NCI-H2227 treated with DMSO at 0.1 percent for 48 hours (cell line): Measurements from ENCODE around the gene CHP1.
"Not testable (repeated sequence)": the region's sequence is repeated elsewhere in the genome, so short reads cannot be mapped to it uniquely, and the experiment has no call there.

Experiments
- DNase-seq: peaks from one replicate; lab custom pipeline; 2025; lab: John Stamatoyannopoulos, UW

Gene CHP1

DNA sequence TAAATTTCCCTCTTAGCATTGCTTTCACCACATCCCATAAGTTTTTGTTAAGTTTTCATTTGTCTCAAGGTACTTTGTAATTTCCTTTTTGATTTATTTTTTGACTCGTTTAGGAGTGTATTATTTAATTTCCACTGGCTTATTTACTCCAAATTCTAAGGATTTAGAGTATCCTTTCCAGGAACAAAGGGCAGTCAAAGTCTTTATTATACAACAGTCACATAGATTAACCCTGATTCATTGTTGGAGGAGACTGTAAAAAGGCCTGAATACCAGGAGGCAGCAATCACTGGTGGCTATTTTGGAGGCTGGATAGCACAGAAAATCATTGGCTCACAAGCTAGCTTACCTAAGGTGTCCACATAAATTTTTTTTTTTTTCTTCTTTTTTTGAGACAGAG lies 61.5 kb downstream of the CHP1 start:
- no peak for DNase-seq

GRCh38 chr15:41301139-41301538 lies 70.1 kb downstream of the CHP1 start:
- not testable (repeated sequence) for DNase-seq

DNA sequence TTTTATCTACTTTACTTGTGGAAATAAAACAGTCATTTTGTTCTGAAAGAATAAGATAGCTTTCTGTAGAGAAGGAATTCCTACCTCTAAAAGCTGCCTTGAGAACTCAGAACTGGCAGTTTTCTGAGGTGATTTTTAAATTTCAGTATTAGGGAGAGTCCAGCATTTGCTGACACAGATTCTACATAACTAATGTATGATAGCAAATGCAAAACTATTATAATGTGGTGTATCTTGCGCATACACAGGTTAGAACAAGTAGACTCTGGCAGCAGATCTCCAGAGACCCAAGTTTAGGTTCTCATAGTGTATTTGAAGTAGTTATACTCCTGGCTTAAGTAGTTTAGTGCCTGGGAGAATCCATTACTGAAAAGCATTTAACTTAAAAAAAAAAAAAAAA lies 70.5 kb downstream of the CHP1 start:
- no peak for DNase-seq

DNA sequence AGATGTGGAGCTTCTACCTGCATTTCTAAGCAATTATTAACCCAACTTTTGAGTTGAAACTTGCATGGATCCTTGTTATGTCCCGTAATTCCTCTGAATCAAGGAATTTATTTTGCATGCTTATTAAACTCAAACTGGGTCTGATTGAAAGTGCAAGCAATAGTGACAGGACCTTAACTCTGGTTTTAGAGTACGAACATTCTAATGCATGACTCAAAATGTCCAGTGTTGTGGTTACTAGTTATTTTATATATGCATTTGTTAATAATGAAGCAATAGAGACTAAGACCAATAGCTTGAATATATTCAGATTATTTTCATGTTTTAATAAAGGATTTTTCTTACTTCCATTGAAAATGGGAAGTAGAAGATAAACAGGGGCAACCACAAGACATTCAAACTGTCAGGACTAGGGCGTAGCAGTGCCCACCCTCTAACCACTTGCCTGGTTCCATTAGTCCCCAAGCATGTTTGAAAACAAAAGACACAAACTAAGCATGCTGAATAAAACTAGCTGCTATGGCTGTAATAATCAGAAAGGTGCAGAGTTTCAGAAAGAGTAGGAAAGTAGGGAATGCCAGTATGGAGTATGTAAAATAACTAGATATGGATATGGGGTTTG lies 73.2 kb downstream of the CHP1 start:
- no peak for DNase-seq

- no peak for DNase-seq
Observed at GRCh38 chr15:41307679-41308078, 76.6 kb downstream of the CHP1 start.

DNA sequence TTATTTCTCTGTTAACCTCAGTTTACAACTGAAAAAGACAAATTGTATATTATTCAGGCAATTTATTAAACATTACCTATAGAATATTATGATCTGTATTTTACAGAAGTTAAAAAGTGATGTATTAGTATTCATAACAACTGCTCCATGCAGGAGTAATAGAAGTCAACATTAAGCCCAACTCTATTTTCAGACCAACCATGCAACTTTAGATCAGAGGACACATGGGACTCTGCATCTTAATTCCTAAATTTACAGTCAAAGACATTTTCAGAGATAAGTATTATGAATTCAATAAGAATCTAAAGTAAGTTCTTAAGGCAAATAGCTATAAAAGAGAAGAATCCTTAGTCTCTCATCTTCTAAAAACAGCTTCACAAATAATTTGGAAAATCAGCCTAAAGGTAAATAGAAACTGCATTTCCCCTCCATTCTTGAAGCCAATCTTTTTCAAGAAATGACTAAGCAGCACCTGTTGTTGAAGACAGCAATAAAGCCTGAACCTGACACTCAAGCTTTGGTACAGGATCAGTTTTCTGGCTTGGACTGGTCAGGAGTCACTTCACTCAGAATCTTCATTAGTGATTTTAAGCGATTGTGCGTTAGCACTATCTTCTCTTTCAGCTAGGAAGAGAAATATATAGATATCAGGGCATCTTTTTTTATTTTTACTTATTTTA lies 78.3 kb downstream of the CHP1 start:
- DNase-seq: no peak

- not testable (repeated sequence) for DNase-seq
Observed at GRCh38 chr15:41320805-41321330, 89.8 kb downstream of the CHP1 start.

DNA sequence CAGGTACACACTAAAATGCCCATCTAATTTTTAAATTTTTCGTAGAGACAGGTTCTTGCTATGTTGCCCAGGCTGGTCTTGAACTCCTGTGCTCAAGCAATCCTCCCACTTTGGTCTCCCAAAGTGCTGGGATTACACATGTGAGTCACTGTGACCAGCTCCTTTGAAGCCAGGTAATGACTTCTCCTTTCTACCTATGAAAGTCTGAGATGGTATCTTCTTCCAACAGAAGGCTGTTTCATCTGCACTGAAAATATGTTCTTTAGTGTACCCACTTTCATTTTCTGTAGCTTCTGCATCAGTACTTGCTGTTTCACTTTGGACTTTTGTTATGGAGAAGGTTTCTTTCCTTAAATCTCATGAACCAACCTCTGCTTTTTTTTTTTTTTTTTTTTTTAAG lies 92.5 kb downstream of the CHP1 start:
- DNase-seq: no peak

DNA sequence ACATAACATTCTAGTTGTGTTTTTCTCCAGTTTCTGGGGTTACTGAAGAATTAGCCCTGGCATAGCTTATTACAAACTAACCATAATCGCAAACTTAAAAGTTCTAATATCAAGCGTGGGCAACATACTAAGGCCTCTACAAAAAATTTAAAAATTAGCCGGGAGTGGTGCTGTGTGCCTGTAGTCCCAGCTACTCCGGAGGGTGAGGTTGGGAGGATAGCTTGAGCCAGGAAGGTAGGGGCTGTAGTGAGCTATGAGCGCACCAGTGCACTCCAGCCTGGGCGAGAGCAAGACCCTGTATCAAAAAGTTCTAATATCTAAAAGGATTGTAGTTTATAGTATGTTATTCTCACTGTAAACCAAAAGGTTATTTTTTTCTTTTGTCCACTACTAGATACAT lies 100.2 kb downstream of the CHP1 start:
- no peak for DNase-seq
